ENCODE measurements around the gene TRIM40. TPM values are rescaled to one million over a fixed set of nuclear protein-coding genes. Genes with fewer than 3 reads are reported as not detected.

TRIM40 gene
- total and polyA plus RNA-seq, 2 of the 13 experiments (the other 11 are each of a cell fraction or from before 2014, with no cell fraction given), result 0.58 TPM; not detected in 1

DNA sequence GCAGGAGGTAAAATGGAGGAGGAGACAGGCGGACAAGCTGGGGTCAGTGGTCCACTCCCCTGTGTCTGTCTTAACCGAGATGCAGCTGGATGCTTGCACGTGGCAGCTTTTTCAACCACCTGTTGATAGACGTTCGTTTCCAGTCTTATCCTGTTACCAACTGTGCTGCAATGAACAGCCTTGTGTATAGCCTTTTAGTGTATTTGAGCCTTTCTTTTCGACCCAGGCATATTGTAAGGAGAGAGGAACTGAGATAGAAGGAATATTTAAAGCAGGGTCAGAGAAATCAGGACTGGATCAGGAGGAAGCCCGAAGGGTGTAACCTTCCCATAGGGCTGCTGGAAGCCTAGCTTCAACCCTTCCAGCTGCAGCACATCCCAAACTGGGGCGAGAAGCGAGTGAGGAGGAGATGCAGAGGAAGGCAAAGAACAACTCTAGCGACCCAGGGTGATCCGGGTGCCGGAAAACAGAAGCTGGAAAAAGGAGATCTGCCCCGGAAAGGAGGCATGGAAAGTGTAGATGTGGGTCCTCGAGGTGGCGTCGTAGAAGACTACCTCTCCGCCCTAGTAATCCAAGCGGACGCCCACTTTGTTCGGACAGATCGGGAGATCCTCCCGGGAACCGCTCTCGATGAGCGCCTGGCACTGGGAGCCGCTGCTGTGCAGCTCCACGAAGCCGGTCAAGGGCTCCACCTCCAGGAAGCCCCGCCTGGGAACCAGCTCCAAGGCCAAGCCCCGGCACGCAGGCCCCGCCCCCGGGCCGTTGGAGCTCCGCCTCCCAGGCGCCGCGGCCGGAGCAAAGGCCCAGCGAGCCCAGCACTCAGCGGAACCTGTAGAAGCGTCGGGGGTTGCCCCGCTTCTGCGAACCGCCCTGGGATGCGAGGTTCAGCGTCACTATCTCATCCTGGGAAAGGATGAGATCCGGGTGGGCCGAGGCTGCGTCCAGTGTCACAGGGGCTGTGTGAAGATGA lies 34.2 kb upstream of the TRIM40 start (continued):
- TF ChIP-seq TSC22D2 (CRISPR knock-in tag; IDR thresholded peaks at IDR 0.05; ENCODE audit: borderline replicate concordance), result peak; percentile 22; the same call in 1 of the 2 replicates
- no peak; the same call in 1 of the 2 replicates for TF ChIP-seq XBP1 (CRISPR knock-in tag; IDR thresholded peaks at IDR 0.05)
- TF ChIP-seq CHCHD3 (CRISPR knock-in tag; IDR thresholded peaks at IDR 0.05), result no peak
- TF ChIP-seq, protein P1, sequence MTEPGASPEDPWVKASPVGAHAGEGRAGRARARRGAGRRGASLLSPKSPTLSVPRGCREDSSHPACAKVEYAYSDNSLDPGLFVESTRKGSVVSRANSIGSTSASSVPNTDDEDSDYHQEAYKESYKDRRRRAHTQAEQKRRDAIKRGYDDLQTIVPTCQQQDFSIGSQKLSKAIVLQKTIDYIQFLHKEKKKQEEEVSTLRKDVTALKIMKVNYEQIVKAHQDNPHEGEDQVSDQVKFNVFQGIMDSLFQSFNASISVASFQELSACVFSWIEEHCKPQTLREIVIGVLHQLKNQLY (CRISPR knock-in tag; IDR thresholded peaks at IDR 0.05), result no peak; the same call in 1 of the 2 replicates
- TF ChIP-seq, protein P2, sequence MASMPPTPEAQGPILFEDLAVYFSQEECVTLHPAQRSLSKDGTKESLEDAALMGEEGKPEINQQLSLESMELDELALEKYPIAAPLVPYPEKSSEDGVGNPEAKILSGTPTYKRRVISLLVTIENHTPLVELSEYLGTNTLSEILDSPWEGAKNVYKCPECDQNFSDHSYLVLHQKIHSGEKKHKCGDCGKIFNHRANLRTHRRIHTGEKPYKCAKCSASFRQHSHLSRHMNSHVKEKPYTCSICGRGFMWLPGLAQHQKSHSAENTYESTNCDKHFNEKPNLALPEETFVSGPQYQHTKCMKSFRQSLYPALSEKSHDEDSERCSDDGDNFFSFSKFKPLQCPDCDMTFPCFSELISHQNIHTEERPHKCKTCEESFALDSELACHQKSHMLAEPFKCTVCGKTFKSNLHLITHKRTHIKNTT (CRISPR knock-in tag; IDR thresholded peaks at IDR 0.05), result no peak
- TF ChIP-seq, protein P3, sequence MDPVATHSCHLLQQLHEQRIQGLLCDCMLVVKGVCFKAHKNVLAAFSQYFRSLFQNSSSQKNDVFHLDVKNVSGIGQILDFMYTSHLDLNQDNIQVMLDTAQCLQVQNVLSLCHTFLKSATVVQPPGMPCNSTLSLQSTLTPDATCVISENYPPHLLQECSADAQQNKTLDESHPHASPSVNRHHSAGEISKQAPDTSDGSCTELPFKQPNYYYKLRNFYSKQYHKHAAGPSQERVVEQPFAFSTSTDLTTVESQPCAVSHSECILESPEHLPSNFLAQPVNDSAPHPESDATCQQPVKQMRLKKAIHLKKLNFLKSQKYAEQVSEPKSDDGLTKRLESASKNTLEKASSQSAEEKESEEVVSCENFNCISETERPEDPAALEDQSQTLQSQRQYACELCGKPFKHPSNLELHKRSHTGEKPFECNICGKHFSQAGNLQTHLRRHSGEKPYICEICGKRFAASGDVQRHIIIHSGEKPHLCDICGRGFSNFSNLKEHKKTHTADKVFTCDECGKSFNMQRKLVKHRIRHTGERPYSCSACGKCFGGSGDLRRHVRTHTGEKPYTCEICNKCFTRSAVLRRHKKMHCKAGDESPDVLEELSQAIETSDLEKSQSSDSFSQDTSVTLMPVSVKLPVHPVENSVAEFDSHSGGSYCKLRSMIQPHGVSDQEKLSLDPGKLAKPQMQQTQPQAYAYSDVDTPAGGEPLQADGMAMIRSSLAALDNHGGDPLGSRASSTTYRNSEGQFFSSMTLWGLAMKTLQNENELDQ (CRISPR knock-in tag; IDR thresholded peaks at IDR 0.05; ENCODE audit: borderline replicate concordance), result no peak
- TF ChIP-seq IRX3 (CRISPR knock-in tag; IDR thresholded peaks at IDR 0.05; ENCODE audit: borderline replicate concordance, low read depth), result no peak
- peak; percentile 60; the same call in 1 of the 2 replicates for TF ChIP-seq MTA1 (CRISPR knock-in tag; IDR thresholded peaks at IDR 0.05; ENCODE audit: borderline replicate concordance)
- peak; percentile 61; the same call in 1 of the 3 replicates for TF ChIP-seq MXI1 (IDR thresholded peaks at IDR 0.05; ENCODE audit: borderline replicate concordance, low read depth, low read length)
- TF ChIP-seq MYNN (CRISPR knock-in tag; IDR thresholded peaks at IDR 0.05; ENCODE audit: low read depth), result 0 out of 2 replicates have a peak, but pooled peaks have one; percentile 11
- peak; percentile 46; the same call in 1 of the 2 replicates for TF ChIP-seq NFKBIZ (CRISPR knock-in tag; IDR thresholded peaks at IDR 0.05)
- no peak; the same call in 1 of the 2 replicates for TF ChIP-seq ZNF709 (CRISPR knock-in tag; IDR thresholded peaks at IDR 0.05)
- TF ChIP-seq ZNF644 (CRISPR knock-in tag; IDR thresholded peaks at IDR 0.05; ENCODE audit: low read depth), result 0 out of 2 replicates have a peak, but pooled peaks have one; percentile 6
- TF ChIP-seq, protein P4, sequence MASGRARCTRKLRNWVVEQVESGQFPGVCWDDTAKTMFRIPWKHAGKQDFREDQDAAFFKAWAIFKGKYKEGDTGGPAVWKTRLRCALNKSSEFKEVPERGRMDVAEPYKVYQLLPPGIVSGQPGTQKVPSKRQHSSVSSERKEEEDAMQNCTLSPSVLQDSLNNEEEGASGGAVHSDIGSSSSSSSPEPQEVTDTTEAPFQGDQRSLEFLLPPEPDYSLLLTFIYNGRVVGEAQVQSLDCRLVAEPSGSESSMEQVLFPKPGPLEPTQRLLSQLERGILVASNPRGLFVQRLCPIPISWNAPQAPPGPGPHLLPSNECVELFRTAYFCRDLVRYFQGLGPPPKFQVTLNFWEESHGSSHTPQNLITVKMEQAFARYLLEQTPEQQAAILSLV (CRISPR knock-in tag; IDR thresholded peaks at IDR 0.05; ENCODE audit: borderline replicate concordance), result no peak
- TF ChIP-seq, protein P5, sequence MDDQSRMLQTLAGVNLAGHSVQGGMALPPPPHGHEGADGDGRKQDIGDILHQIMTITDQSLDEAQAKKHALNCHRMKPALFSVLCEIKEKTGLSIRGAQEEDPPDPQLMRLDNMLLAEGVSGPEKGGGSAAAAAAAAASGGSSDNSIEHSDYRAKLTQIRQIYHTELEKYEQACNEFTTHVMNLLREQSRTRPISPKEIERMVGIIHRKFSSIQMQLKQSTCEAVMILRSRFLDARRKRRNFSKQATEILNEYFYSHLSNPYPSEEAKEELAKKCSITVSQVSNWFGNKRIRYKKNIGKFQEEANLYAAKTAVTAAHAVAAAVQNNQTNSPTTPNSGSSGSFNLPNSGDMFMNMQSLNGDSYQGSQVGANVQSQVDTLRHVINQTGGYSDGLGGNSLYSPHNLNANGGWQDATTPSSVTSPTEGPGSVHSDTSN (CRISPR knock-in tag; IDR thresholded peaks at IDR 0.05; ENCODE audit: borderline replicate concordance), result no peak
- peak; percentile 47; the same call in 1 of the 2 replicates for TF ChIP-seq ZSCAN29 (CRISPR knock-in tag; conservative IDR thresholded peaks at IDR 0.05)
- TF ChIP-seq SALL1 (CRISPR knock-in tag; IDR thresholded peaks at IDR 0.05), result peak; percentile 97
- peak; percentile 72 for TF ChIP-seq ZNF878 (CRISPR knock-in tag; IDR thresholded peaks at IDR 0.05)

Data from HepG2 (cell line).